ENCODE data around the gene SMARCAL1. TPM values are rescaled to one million over a fixed set of nuclear protein-coding genes. Genes with fewer than 3 reads are reported as not detected.

The SMARCAL1 gene
- total and polyA plus RNA-seq, 2 donors (not counting 1 experiment from before 2014, with no cell fraction given): 20.2 to 46.7 TPM

DNA sequence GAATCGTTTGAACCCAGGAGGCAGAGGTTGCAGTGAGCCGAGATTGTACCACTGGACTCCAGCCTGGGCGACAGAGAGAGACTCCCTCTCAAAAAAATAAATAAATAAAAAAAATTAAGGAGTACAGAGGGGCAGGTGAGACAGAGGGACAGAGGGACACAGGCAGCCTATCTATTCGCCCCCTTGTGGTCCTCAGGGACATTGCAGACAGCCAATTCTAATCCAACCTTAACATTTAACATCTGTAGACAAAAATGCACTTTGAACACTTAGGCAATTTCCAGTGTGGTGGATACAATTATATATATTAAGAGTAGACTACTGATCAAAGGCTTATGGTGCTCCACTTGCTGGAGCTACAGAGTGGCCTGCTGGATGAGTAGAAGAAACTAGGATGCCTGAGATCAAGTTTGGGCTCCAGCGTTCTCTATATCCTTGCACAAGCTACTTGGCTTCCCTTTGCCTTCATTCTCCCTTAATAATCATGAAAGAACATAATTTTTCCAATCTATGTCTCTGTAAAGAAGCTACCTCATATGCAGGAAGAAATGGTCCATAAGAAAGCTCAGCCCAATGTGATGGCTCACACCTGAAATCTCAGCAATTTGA lies 8.2 kb upstream of the SMARCAL1 start:
- peak; percentile 53 for DNase-seq
- Mint-ChIP-seq H3K27ac (no peak overlapping the region), H3K4me1 (no peaks in the 10 kb centered on the region), H3K27me3 (peaks cover 28% of the 10 kb centered on the region), H3K4me3 (no peak overlapping the region), H3K9me3 (ENCODE audit: insufficient read depth) (no peaks in the 10 kb centered on the region)
- Histone ChIP-seq H3K4me2 (replicated peaks; ENCODE audit: low read depth, low read length, poor library complexity, severe bottlenecking) (no peak overlapping the region), H3K27me3 (replicated peaks in 1 of 4; ENCODE audit: control extremely low read depth in 1 of 4, control insufficient read depth in 3 of 4, insufficient read depth in 4 of 4, low read length in 3 of 4) (peaks cover 0 to 7% (median 2%) of the 10 kb centered on the region in 4 experiments), H3K4me3 (ENCODE audit: control extremely low read depth in 1 of 5, extremely low read depth in 1 of 5, insufficient read depth in 1 of 5, low read depth in 2 of 5, low read length in 4 of 5) (no peak overlapping the region), H3K36me3 (replicated peaks in 1 of 2; ENCODE audit: control extremely low read depth in 1 of 2, control insufficient read depth in 1 of 2, extremely low read depth in 1 of 2, insufficient read depth in 2 of 2, low read length in 1 of 2) (no peaks in the 10 kb centered on the region), H3K4me1 (ENCODE audit: control insufficient read depth in 2 of 2, insufficient read depth in 2 of 2, low read length in 2 of 2) (no peaks in the 10 kb centered on the region), H3K27ac (ENCODE audit: low read length in 2 of 2) (no peak overlapping the region), H2AFZ (ENCODE audit: insufficient read depth, low read depth, low read length, poor library complexity, severe bottlenecking) (no peak overlapping the region), H4K20me1 (ENCODE audit: control insufficient read depth, insufficient read depth, low read length, poor library complexity, severe bottlenecking) (no peaks in the 10 kb centered on the region), H3K79me2 (ENCODE audit: control insufficient read depth, insufficient read depth, low read length) (no peaks in the 10 kb centered on the region), H3K9ac (ENCODE audit: low read length) (no peak overlapping the region), H3K9me3 (ENCODE audit: control extremely low read depth in 1 of 3, control insufficient read depth in 2 of 3, insufficient read depth in 1 of 3, low read length in 2 of 3) (no peaks in the 10 kb centered on the region)
- 100% methylated on average over 1 of the region's 5 CpGs for WGBS (ENCODE audit: insufficient coverage)
- TF ChIP-seq, protein P1, sequence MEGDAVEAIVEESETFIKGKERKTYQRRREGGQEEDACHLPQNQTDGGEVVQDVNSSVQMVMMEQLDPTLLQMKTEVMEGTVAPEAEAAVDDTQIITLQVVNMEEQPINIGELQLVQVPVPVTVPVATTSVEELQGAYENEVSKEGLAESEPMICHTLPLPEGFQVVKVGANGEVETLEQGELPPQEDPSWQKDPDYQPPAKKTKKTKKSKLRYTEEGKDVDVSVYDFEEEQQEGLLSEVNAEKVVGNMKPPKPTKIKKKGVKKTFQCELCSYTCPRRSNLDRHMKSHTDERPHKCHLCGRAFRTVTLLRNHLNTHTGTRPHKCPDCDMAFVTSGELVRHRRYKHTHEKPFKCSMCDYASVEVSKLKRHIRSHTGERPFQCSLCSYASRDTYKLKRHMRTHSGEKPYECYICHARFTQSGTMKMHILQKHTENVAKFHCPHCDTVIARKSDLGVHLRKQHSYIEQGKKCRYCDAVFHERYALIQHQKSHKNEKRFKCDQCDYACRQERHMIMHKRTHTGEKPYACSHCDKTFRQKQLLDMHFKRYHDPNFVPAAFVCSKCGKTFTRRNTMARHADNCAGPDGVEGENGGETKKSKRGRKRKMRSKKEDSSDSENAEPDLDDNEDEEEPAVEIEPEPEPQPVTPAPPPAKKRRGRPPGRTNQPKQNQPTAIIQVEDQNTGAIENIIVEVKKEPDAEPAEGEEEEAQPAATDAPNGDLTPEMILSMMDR (IDR thresholded peaks at IDR 0.05): peak; percentile 98
- TF ChIP-seq EZH2 (IDR thresholded peaks at IDR 0.05; ENCODE audit: borderline replicate concordance, insufficient read depth, low read depth, low read length, poor library complexity, severe bottlenecking): no peak
- peak; percentile 74 for ATAC-seq (ENCODE audit: low read depth)
- POLR2A ChIA-PET: interaction anchor here (0.7 kb wide), 1 partner anchor 9 kb away, joined by 4 read pairs; no protein-coding TSS in a partner anchor
- CTCF ChIA-PET: interaction anchor here (0.8 to 4.5 kb wide), 10 partner anchors 8 to 294 kb away, joined by 3 to 24 read pairs (median 6); partner anchors contain the start of genes SMARCAL1 and XRCC5
- intact Hi-C loops (cut with micrococcal nuclease): no loop called here

DNA sequence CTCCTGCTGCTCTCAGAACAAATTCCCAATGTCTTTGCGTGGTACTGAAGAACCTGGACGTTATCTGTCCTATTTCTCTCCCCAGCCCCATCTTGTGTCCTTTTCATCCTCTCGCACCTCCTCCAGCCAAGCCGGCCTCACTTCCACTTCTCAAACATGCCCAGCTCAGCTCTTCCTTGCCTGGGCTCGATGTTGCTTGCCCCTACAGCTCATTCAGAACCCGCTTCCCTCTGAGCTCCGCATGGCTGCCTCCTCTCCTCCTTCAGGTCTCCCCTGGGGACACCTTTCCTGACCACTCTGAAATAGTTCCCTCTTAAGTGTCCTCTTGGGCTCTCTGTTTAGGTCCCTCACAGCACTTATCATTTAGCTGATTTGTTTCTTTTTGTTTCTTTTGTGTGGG lies 6.7 kb upstream of the SMARCAL1 start:
- ATAC-seq (ENCODE audit: low read depth) (no peak), DNase-seq (no peak)
- Histone ChIP-seq H3K4me1 (ENCODE audit: control insufficient read depth in 2 of 2, insufficient read depth in 2 of 2, low read length in 2 of 2) (no peaks in the 10 kb centered on the region), H3K79me2 (ENCODE audit: control insufficient read depth, insufficient read depth, low read length) (no peaks in the 10 kb centered on the region), H2AFZ (ENCODE audit: insufficient read depth, low read depth, low read length, poor library complexity, severe bottlenecking) (no peak overlapping the region), H3K9ac (ENCODE audit: low read length) (no peak overlapping the region), H3K4me3 (ENCODE audit: control extremely low read depth in 1 of 5, extremely low read depth in 1 of 5, insufficient read depth in 1 of 5, low read depth in 2 of 5, low read length in 4 of 5) (no peak overlapping the region), H4K20me1 (ENCODE audit: control insufficient read depth, insufficient read depth, low read length, poor library complexity, severe bottlenecking) (no peaks in the 10 kb centered on the region), H3K9me3 (ENCODE audit: control extremely low read depth in 1 of 3, control insufficient read depth in 2 of 3, insufficient read depth in 1 of 3, low read length in 2 of 3) (no peaks in the 10 kb centered on the region), H3K27ac (ENCODE audit: low read length in 2 of 2) (no peak overlapping the region), H3K36me3 (replicated peaks in 1 of 2; ENCODE audit: control extremely low read depth in 1 of 2, control insufficient read depth in 1 of 2, extremely low read depth in 1 of 2, insufficient read depth in 2 of 2, low read length in 1 of 2) (no peaks in the 10 kb centered on the region), H3K4me2 (replicated peaks; ENCODE audit: low read depth, low read length, poor library complexity, severe bottlenecking) (no peak overlapping the region), H3K27me3 (replicated peaks in 1 of 4; ENCODE audit: control extremely low read depth in 1 of 4, control insufficient read depth in 3 of 4, insufficient read depth in 4 of 4, low read length in 3 of 4) (peaks cover 0 to 7% (median 2%) of the 10 kb centered on the region in 4 experiments)
- H3K27me3 Mint-ChIP-seq: peaks cover 24% of the 10 kb centered on the region
- peaks cover 2% of the 10 kb centered on the region for H3K4me1 Mint-ChIP-seq
- no peaks in the 10 kb centered on the region for H3K9me3 Mint-ChIP-seq (ENCODE audit: insufficient read depth)
- TF ChIP-seq, protein P1 (IDR thresholded peaks at IDR 0.05): no peak
- TF ChIP-seq EZH2 (IDR thresholded peaks at IDR 0.05; ENCODE audit: borderline replicate concordance, insufficient read depth, low read depth, low read length, poor library complexity, severe bottlenecking): no peak
- no peak overlapping the region for H3K27ac Mint-ChIP-seq
- 76% methylated on average over 7 of the region's 7 CpGs for WGBS (ENCODE audit: insufficient coverage)
- intact Hi-C loops (cut with micrococcal nuclease): no loop called here
- CTCF ChIA-PET: interaction anchor here (0.9 to 4.5 kb wide), 3 partner anchors 10 to 183 kb away, joined by 3 to 24 read pairs (median 18); no protein-coding TSS in a partner anchor
- H3K4me3 Mint-ChIP-seq: no peak overlapping the region
- POLR2A ChIA-PET: no interaction called here

Data from B cell (primary cell).